HG03558 (cell line): ENCODE measurements around the gene TANGO6.
"Not testable (repeated sequence)": the region's sequence is repeated elsewhere in the genome, so short reads cannot be mapped to it uniquely, and the experiment has no call there.

Experiments used
- ATAC-seq: cut with Tn5 transposase; IDR thresholded peaks from one replicate; pipeline ENCODE4 v1.9.1; 2021; ENCODE audit warnings: moderate number of reproducible peaks; ENCODE audit not compliant: unreplicated experiment; ENCODE audit errors: extremely low read depth

The TANGO6 gene

GRCh38 chr16:69048328-69049120, 205.2 kb downstream of the TANGO6 start:
- ATAC-seq, result no peak

GRCh38 chr16:69049146-69049545, 205.8 kb downstream of the TANGO6 start:
- no peak for ATAC-seq

GRCh38 chr16:69049603-69050375, 206.5 kb downstream of the TANGO6 start:
- no peak for ATAC-seq

- ATAC-seq, result not testable (repeated sequence)
Measured at GRCh38 chr16:69051517-69051830, 208.1 kb downstream of the TANGO6 start.

GRCh38 chr16:69055008-69055407, 211.7 kb downstream of the TANGO6 start:
- no peak for ATAC-seq

- ATAC-seq, result no peak
Measured at GRCh38 chr16:69055980-69056379, 212.6 kb downstream of the TANGO6 start.

- no peak for ATAC-seq
Measured at GRCh38 chr16:69056421-69056820, 213.1 kb downstream of the TANGO6 start.

- no peak for ATAC-seq
Measured at GRCh38 chr16:69057400-69058378, 214.4 kb downstream of the TANGO6 start.

- ATAC-seq, result not testable (repeated sequence)
Measured at GRCh38 chr16:69063491-69063890, 220.2 kb downstream of the TANGO6 start.

GRCh38 chr16:69064124-69064763, 220.9 kb downstream of the TANGO6 start:
- ATAC-seq, result no peak

- ATAC-seq, result no peak
Measured at GRCh38 chr16:69064764-69065313, 221.5 kb downstream of the TANGO6 start.

GRCh38 chr16:69069504-69069903, 226.2 kb downstream of the TANGO6 start:
- ATAC-seq, result no peak

GRCh38 chr16:69071036-69071435, 227.7 kb downstream of the TANGO6 start:
- no peak for ATAC-seq

- no peak for ATAC-seq
Measured at GRCh38 chr16:69072640-69072974, 229.3 kb downstream of the TANGO6 start.

GRCh38 chr16:69073181-69073702, 229.9 kb downstream of the TANGO6 start:
- ATAC-seq, result no peak

- no peak for ATAC-seq
Measured at GRCh38 chr16:69077251-69077650, 233.9 kb downstream of the TANGO6 start.

GRCh38 chr16:69078073-69078472, 234.7 kb downstream of the TANGO6 start:
- ATAC-seq, result no peak

- ATAC-seq, result no peak
Measured at GRCh38 chr16:69079697-69080096, 236.4 kb downstream of the TANGO6 start.

GRCh38 chr16:69083306-69083941, 240.1 kb downstream of the TANGO6 start:
- ATAC-seq, result no peak
